ENCODE measurements around the gene MPP3.

The MPP3 gene

DNA sequence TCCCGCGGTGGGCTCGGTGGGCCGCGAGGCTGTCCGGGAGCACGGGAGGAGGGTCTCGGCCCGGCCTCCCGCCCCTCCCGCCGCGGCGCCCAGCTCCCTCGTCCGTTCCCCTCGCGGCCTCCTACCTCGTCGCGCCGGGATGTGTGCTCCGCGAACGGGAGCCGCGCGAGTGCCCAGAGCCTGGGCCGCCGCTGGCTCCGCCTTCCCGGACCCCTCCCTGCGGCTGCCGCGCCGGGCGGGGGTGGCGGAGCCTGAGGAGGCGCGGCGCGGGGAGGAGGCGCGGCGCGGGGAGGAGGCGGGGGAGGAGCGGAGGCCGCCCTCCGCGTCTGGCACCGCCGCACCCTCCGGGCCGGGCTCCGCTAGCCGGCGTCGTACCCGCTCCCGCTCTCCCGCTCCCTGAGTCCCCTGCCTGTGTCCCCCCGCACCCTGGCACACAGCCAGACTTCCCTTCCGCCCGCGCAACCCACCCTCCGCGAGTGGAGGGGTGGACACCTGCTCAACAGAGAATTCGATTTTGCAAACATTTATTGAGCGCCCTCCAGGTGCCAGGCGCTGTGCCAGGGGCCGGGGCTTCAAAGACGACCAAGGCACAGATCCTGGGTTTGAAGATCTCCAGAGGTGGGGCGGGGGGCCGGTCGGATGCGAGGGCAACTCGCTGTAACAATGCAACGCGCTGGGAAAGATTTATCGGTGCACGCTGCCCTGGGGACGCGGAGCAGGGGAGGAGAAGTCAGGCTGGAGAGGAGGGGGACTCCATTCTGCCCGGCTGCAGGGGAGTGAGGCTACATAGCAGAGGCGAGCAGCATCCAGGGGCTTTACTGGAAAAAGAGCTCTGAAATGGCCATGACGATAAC lies at the start of gene MPP3:
Gene MPP3 (minus strand): TSS at position 171 of the 854 bp plus-strand sequence. CDS start 1,240 bp downstream, outside the sequence.
- Histone ChIP-seq H3K36me3 (ENCODE audit: insufficient read depth, low read length) (no peaks in the 10 kb centered on the region), H3K9ac (ENCODE audit: low read depth, low read length) (peak within 1 kb of the TSS; percentile 91)

DNA sequence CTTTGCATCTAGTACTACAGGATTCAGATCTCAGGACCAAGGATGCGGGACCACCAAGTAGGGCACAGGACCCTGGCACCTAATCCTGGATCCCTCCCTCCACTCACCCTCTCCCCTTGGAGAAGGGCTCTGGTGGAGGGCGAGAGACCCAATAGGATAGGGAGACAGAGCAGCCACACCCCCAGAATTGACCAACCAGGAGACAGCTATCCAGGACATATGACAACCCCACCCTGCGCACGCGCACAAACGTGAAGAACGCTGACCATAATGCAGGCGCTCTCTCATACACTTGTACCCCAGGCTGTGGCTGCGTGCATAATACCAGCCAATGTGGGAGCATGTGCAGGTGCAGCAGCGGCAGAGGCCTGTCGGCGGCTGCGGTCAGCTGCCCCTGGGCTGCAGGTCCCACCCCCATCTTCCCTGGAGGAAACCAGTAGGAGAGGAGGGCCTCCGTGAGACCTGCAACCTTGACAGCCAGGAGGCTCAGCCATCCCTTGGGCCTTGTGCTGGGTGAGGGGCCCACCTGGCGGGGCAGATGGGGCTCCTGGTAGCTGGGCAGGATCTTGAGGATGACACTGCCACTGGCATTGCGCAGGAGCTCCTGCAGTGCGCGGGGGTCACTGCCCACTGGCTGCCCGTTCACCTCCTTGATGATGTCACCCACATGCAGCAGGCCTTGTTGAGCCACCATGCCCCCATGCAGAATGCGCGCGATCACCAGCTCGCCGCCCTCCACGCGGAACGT lies 49.0 kb upstream of the MPP3 start:
- H3K36me3 ChIP-seq (ENCODE audit: insufficient read depth, low read length): no peaks in the 10 kb centered on the region
- H3K9ac ChIP-seq (ENCODE audit: low read depth, low read length): no peak overlapping the region
- no peaks in the 10 kb centered on the region for H3K9me3 ChIP-seq (ENCODE audit: control insufficient read depth, insufficient read depth, low read length)
- H3K4me1 ChIP-seq (ENCODE audit: insufficient read depth, low read length): peaks cover 8% of the 10 kb centered on the region; the same call in 1 of the 2 replicates

More for the DNA sequence above, at the start of gene MPP3:
- Histone ChIP-seq H3K4me1 (ENCODE audit: insufficient read depth, low read length) (peaks cover 9% of the 10 kb centered on the region; the same call in 1 of the 2 replicates), H3K9me3 (ENCODE audit: control insufficient read depth, insufficient read depth, low read length) (peaks cover 5% of the 10 kb centered on the region; the same call in 1 of the 2 replicates)

DNA sequence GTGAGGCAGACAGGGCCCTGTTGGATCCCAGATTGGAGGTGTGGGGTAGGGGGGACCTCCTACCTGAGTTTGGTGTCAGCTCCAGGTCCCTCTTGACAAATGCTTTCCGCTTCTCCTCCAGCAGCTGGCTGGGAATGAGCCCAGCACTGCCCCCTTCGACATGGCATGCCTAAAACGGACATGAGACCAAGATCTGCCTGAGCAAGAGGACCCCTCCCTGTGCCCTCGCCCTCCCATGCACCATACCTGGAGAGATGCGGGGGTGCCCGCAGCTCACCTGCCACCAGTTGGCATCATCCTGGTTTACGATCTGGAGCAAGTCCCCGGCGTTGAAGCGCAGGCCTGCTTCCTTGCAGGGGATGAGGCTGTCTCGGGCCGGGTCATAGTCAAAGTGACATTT lies 48.2 kb upstream of the MPP3 start:
- H3K4me1 ChIP-seq (ENCODE audit: insufficient read depth, low read length): peaks cover 8% of the 10 kb centered on the region; the same call in 1 of the 2 replicates
- no peaks in the 10 kb centered on the region for H3K9me3 ChIP-seq (ENCODE audit: control insufficient read depth, insufficient read depth, low read length)
- H3K36me3 ChIP-seq (ENCODE audit: insufficient read depth, low read length): no peaks in the 10 kb centered on the region
- no peak overlapping the region for H3K9ac ChIP-seq (ENCODE audit: low read depth, low read length)

DNA sequence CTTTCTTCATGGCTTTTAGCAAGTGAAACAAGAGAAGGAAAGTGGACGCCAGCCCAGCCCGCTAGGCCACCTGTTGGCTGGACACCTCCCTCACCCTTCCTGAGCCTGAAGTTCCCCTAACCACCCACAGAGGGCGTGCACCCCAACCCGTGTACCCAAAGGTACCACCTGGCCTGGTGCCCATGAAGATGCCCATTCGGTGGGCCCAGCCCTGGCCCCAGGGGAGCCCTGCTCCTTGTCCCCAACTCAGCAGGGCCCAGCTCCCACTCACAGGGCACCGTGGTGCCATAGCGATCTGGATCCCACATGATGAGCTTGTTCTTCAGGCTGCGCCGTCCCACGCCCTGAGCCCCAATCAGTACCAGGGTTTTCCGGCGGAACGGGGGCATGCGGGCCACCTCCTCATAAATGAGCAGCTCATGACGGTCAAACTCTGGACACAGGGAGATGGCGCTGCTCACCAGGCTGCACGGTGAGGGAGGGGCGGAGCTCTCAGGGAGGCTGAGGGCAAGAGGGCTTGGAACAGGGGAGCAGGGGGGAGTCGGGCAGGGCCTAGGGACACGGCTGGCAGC lies 47.6 kb upstream of the MPP3 start:
- no peaks in the 10 kb centered on the region for H3K9me3 ChIP-seq (ENCODE audit: control insufficient read depth, insufficient read depth, low read length)
- no peak overlapping the region for H3K9ac ChIP-seq (ENCODE audit: low read depth, low read length)
- H3K4me1 ChIP-seq (ENCODE audit: insufficient read depth, low read length): peaks cover 8% of the 10 kb centered on the region; the same call in 1 of the 2 replicates
- no peaks in the 10 kb centered on the region for H3K36me3 ChIP-seq (ENCODE audit: insufficient read depth, low read length)

DNA sequence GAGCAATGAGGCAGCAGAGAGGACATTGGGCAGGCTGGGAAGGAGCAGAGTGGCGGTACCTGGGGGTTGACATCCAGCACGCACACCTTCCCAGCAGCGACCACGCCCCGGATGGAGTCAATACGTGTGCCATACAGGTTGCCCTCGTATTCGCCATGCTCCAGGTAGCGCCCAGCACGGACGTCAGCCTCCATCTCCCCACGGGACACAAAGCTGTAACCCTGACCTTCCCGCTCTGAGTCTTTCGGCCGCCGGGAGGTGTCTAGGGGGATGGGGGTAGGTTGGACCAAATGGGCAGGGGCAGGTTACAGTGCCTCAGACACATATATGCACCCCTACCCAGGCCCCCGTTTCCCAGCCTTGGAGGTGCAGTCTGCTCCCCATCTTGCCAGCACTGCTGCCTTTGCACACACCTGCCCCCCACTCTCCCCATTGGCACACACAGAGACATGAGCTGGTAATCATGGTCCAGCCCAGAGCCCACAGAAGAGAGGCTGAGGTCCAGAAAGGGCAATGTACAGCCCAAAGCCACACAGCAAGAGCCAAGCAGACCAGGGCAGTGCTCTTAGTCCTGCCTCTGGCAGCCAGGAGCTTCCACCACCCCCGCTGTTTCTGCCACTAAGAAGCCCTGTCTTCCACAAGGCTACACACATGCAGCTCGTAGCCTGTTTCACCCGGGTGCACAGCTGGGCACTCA lies 46.9 kb upstream of the MPP3 start:
- Histone ChIP-seq H3K4me1 (ENCODE audit: insufficient read depth, low read length) (peaks cover 8% of the 10 kb centered on the region; the same call in 1 of the 2 replicates), H3K36me3 (ENCODE audit: insufficient read depth, low read length) (no peaks in the 10 kb centered on the region), H3K9ac (ENCODE audit: low read depth, low read length) (no peak overlapping the region), H3K9me3 (ENCODE audit: control insufficient read depth, insufficient read depth, low read length) (no peaks in the 10 kb centered on the region)

DNA sequence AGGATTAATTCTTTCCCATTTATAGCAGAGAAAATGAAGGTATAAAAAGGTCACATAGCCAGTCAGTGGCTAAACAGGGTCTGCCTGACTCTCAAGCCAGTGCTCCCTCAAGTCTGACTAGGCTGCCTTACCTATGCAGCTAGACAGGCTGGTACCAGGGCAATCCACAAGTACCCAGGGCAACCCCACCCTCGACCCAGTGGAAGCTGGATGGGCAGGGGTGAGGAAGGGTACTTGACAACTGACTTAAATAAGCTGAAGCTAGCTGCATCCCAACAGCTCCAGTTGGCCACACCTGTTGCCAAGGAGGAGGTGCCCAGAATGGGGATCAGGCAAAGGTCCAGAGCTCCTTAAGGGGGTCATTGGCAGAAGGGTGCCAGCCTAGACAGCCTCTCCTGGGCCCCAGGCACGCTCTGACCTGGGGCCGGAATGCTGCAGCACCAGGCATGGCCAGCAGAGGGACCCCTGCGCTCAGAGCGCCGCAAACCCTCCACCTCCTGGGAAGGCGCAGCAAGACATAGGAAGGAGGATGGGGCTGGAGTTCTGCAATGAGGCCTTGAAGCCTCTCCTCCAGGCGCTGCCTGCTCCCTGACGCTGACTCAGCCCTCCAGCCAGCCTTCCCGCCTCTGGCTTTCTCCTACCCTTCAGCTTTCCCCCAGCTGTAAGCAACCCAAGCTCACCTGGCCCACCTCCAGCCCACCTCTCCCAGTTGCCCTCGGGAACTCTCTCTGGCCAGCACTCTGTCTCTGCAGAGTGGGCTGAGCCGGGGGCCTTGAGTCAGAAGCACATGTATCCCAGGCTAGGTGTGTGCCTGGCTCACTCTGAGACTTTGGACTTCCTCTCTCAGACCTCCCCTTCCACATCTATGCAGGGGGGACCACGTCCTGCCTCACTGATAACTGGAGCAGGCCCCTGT lies 45.6 kb upstream of the MPP3 start:
- H3K9ac ChIP-seq (ENCODE audit: low read depth, low read length): no peak overlapping the region
- H3K36me3 ChIP-seq (ENCODE audit: insufficient read depth, low read length): no peaks in the 10 kb centered on the region
- H3K4me1 ChIP-seq (ENCODE audit: insufficient read depth, low read length): peaks cover 8% of the 10 kb centered on the region; the same call in 1 of the 2 replicates
- H3K9me3 ChIP-seq (ENCODE audit: control insufficient read depth, insufficient read depth, low read length): no peaks in the 10 kb centered on the region

GRCh38 chr17:43877451-43878155 lies 44.7 kb upstream of the MPP3 start:
- Histone ChIP-seq H3K9me3 (ENCODE audit: control insufficient read depth, insufficient read depth, low read length) (no peaks in the 10 kb centered on the region), H3K36me3 (ENCODE audit: insufficient read depth, low read length) (no peaks in the 10 kb centered on the region), H3K4me1 (ENCODE audit: insufficient read depth, low read length) (peaks cover 8% of the 10 kb centered on the region; the same call in 1 of the 2 replicates), H3K9ac (ENCODE audit: low read depth, low read length) (no peak overlapping the region)

DNA sequence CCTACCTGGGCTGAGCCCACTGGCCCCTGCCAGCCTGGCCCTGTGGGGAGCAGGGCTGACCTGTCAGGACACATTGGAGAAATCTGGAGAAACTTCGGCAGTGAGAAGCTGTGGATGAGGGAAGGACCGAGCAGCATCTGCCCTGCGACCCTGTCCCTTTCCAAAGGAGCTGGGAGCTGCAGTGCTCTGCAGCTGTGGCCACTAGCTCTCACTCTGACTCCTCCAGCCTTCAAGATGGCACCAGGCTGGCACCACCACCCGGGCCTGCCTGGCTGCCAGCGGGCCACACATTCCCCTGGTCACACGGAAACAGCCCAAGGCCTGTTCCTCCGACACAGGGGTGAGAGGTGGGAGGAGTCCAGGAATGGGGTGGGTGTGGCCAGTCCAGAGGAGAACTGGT lies 44.1 kb upstream of the MPP3 start:
- H3K4me1 ChIP-seq (ENCODE audit: insufficient read depth, low read length): peaks cover 8% of the 10 kb centered on the region; the same call in 1 of the 2 replicates
- no peak overlapping the region for H3K9ac ChIP-seq (ENCODE audit: low read depth, low read length)
- no peaks in the 10 kb centered on the region for H3K36me3 ChIP-seq (ENCODE audit: insufficient read depth, low read length)
- H3K9me3 ChIP-seq (ENCODE audit: control insufficient read depth, insufficient read depth, low read length): no peaks in the 10 kb centered on the region

DNA sequence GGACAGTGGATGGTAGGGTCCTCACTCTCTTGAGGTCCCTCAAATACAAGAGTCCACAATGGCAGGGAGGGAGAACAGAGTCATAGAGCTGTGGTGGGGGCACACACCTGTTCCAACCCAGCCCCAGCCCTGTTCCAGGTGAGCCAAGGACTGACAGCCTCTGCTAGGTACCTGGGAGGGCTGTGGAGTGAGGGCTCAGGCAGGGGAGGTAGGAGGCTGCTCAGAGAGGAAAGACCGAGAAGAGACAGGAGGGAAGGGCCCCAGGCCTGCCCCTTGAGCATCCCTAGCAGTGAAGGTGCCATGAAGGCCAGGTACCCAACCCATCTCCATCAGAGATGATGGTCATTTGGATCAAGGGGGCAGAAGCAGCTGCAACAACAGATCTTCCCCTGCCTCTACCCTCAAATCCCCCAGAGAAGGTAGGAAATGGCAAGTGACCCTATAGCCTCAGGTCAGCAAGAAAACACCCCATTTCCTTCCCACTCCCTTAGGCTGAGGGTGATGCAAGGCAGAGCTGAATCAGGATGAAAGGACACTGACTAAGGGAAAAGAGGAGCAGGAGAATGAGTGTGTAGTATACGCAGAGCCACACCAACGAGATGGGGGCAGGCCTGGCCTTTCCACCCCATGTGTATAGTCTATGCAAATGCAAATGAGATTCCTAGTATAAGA lies 42.7 kb upstream of the MPP3 start:
- Histone ChIP-seq H3K9me3 (ENCODE audit: control insufficient read depth, insufficient read depth, low read length) (no peaks in the 10 kb centered on the region), H3K4me1 (ENCODE audit: insufficient read depth, low read length) (peaks cover 8% of the 10 kb centered on the region; the same call in 1 of the 2 replicates), H3K9ac (ENCODE audit: low read depth, low read length) (no peak overlapping the region), H3K36me3 (ENCODE audit: insufficient read depth, low read length) (no peaks in the 10 kb centered on the region)

GRCh38 chr17:43874293-43874692 lies 41.3 kb upstream of the MPP3 start:
- H3K4me1 ChIP-seq (ENCODE audit: insufficient read depth, low read length): peaks cover 6% of the 10 kb centered on the region; the same call in 1 of the 2 replicates
- H3K36me3 ChIP-seq (ENCODE audit: insufficient read depth, low read length): no peaks in the 10 kb centered on the region
- H3K9me3 ChIP-seq (ENCODE audit: control insufficient read depth, insufficient read depth, low read length): no peaks in the 10 kb centered on the region
- H3K9ac ChIP-seq (ENCODE audit: low read depth, low read length): no peak overlapping the region

- H3K36me3 ChIP-seq (ENCODE audit: insufficient read depth, low read length): no peaks in the 10 kb centered on the region
- no peak overlapping the region for H3K9ac ChIP-seq (ENCODE audit: low read depth, low read length)
- peaks cover 1% of the 10 kb centered on the region; the same call in 1 of the 2 replicates for H3K4me1 ChIP-seq (ENCODE audit: insufficient read depth, low read length)
- no peaks in the 10 kb centered on the region for H3K9me3 ChIP-seq (ENCODE audit: control insufficient read depth, insufficient read depth, low read length)
Measured at GRCh38 chr17:43873815-43874214, 40.9 kb upstream of the MPP3 start.

- Histone ChIP-seq H3K9ac (ENCODE audit: low read depth, low read length) (no peak overlapping the region), H3K4me1 (ENCODE audit: insufficient read depth, low read length) (no peaks in the 10 kb centered on the region), H3K9me3 (ENCODE audit: control insufficient read depth, insufficient read depth, low read length) (no peaks in the 10 kb centered on the region), H3K36me3 (ENCODE audit: insufficient read depth, low read length) (no peaks in the 10 kb centered on the region)
Measured at GRCh38 chr17:43873091-43873490, 40.1 kb upstream of the MPP3 start.

All from ES-I3 (cell line).